Measurements from ENCODE around the gene CHSY1. TPM values are rescaled to one million over a fixed set of nuclear protein-coding genes. Genes with fewer than 3 reads are reported as not detected.
"Not testable (repeated sequence)": the region's sequence is repeated elsewhere in the genome, so short reads cannot be mapped to it uniquely, and the experiment has no call there.

CHSY1 gene
- total RNA-seq, 5 donors from 2014 or later (not counting 1 experiment from before 2014, with no cell fraction given) = 10.8 to 17.7 (median 14.8) TPM

GRCh38 chr15:101128221-101129015 lies 123.4 kb downstream of the CHSY1 start:
- WGBS (ENCODE audit: insufficient coverage) = 94% methylated on average over 16 of the region's 18 CpGs
- Mint-ChIP-seq H3K27ac (peak overlapping the region; percentile 97 to 99), H3K27me3 (no peaks in the 10 kb centered on the region), H3K4me3 (peak overlapping the region in 1 of 3 donors; percentile 80), H3K4me1 (peaks cover 44 to 54% (median 49%) of the 10 kb centered on the region in 3 donors), H3K9me3 (peaks cover 0 to 3% (median 0%) of the 10 kb centered on the region in 3 donors), H3K36me3 (no peaks in the 10 kb centered on the region)
- ATAC-seq (replicated peaks in 1 of 4) (no peak), DNase-seq (no peak)
- no peaks in the 10 kb centered on the region for H3K36me3 ChIP-seq (ENCODE audit: control insufficient read depth in 2 of 2, extremely low read depth in 1 of 2, insufficient read depth in 1 of 2, low read length in 1 of 2)
- peaks cover 12 to 33% of the 10 kb centered on the region in 2 experiments for H3K4me1 ChIP-seq (ENCODE audit: control insufficient read depth in 1 of 2, extremely low read depth in 1 of 2, insufficient read depth in 2 of 2, low read length in 2 of 2)
- H3K4me3 ChIP-seq (ENCODE audit: control insufficient read depth in 1 of 2, extremely low read depth in 1 of 2, low read length in 1 of 2) = no peak overlapping the region
- H3K27ac ChIP-seq (ENCODE audit: low read length) = peak overlapping the region; percentile 82
- no peaks in the 10 kb centered on the region for H3K27me3 ChIP-seq (replicated peaks in 1 of 2; ENCODE audit: control insufficient read depth in 2 of 2, extremely low read depth in 1 of 2, insufficient read depth in 2 of 2, low read length in 1 of 2)
- ChIA-PET POLR2A (interaction anchor here in 1 of 2 donors (0.6 kb wide), 1 partner anchor 8 kb away, joined by 5 read pairs; no protein-coding TSS in a partner anchor), CTCF (no interaction called here)
- no peaks in the 10 kb centered on the region for H3K9me3 ChIP-seq

GRCh38 chr15:101127506-101128076 lies 124.3 kb downstream of the CHSY1 start:
- 0% methylated on average over 5 of the region's 13 CpGs for WGBS (ENCODE audit: insufficient coverage)
- H3K4me3 ChIP-seq (ENCODE audit: control insufficient read depth in 1 of 2, extremely low read depth in 1 of 2, low read length in 1 of 2) = peak overlapping the region in 1 of 2 donors; percentile 13
- H3K9me3 Mint-ChIP-seq = peaks cover 0 to 3% (median 0%) of the 10 kb centered on the region in 3 donors
- ATAC-seq (replicated peaks in 1 of 4) = peak; percentile 46 to 70 (median 64)
- peaks cover 47 to 59% (median 49%) of the 10 kb centered on the region in 3 donors for H3K4me1 Mint-ChIP-seq
- CTCF ChIA-PET = interaction anchor here in 1 of 2 donors (0.7 to 0.8 kb wide), 2 partner anchors 60 to 119 kb away, joined by 3 read pairs; no protein-coding TSS in a partner anchor
- peaks cover 12 to 33% of the 10 kb centered on the region in 2 experiments for H3K4me1 ChIP-seq (ENCODE audit: control insufficient read depth in 1 of 2, extremely low read depth in 1 of 2, insufficient read depth in 2 of 2, low read length in 2 of 2)
- H3K9me3 ChIP-seq = no peaks in the 10 kb centered on the region
- POLR2A ChIA-PET = no interaction called here
- H3K27me3 ChIP-seq (replicated peaks in 1 of 2; ENCODE audit: control insufficient read depth in 2 of 2, extremely low read depth in 1 of 2, insufficient read depth in 2 of 2, low read length in 1 of 2) = no peaks in the 10 kb centered on the region
- H3K27ac Mint-ChIP-seq = peak overlapping the region; percentile 97 to 99
- peak overlapping the region; percentile 82 for H3K27ac ChIP-seq (ENCODE audit: low read length)
- H3K4me3 Mint-ChIP-seq = peak overlapping the region; percentile 41 to 80 (median 56)
- H3K36me3 ChIP-seq (ENCODE audit: control insufficient read depth in 2 of 2, extremely low read depth in 1 of 2, insufficient read depth in 1 of 2, low read length in 1 of 2) = no peaks in the 10 kb centered on the region
- peak in 18 of 35 experiments; percentile 4 to 51 (median 20) for DNase-seq
- no peaks in the 10 kb centered on the region for H3K27me3 Mint-ChIP-seq
- H3K36me3 Mint-ChIP-seq = no peaks in the 10 kb centered on the region

- ChIA-PET CTCF (interaction anchor here in 1 of 2 donors (0.7 to 0.8 kb wide), 2 partner anchors 61 to 118 kb away, joined by 3 read pairs; no protein-coding TSS in a partner anchor), POLR2A (no interaction called here)
- Mint-ChIP-seq H3K36me3 (no peaks in the 10 kb centered on the region), H3K9me3 (peaks cover 0 to 3% (median 0%) of the 10 kb centered on the region in 3 donors), H3K27ac (peak overlapping the region; percentile 97 to 99), H3K27me3 (no peaks in the 10 kb centered on the region), H3K4me1 (peaks cover 52 to 64% (median 54%) of the 10 kb centered on the region in 3 donors), H3K4me3 (peak overlapping the region; percentile 41 to 80 (median 56))
- H3K9me3 ChIP-seq = no peaks in the 10 kb centered on the region
- no peaks in the 10 kb centered on the region for H3K27me3 ChIP-seq (replicated peaks in 1 of 2; ENCODE audit: control insufficient read depth in 2 of 2, extremely low read depth in 1 of 2, insufficient read depth in 2 of 2, low read length in 1 of 2)
- H3K4me1 ChIP-seq (ENCODE audit: control insufficient read depth in 1 of 2, extremely low read depth in 1 of 2, insufficient read depth in 2 of 2, low read length in 2 of 2) = peaks cover 12 to 34% of the 10 kb centered on the region in 2 experiments
- 47% methylated on average over 6 of the region's 11 CpGs for WGBS (ENCODE audit: insufficient coverage)
- peak overlapping the region; percentile 82 for H3K27ac ChIP-seq (ENCODE audit: low read length)
- H3K36me3 ChIP-seq (ENCODE audit: control insufficient read depth in 2 of 2, extremely low read depth in 1 of 2, insufficient read depth in 1 of 2, low read length in 1 of 2) = no peaks in the 10 kb centered on the region
- peak overlapping the region in 1 of 2 donors; percentile 13 for H3K4me3 ChIP-seq (ENCODE audit: control insufficient read depth in 1 of 2, extremely low read depth in 1 of 2, low read length in 1 of 2)
- ATAC-seq (replicated peaks in 1 of 4) (peak; percentile 44 to 69 (median 46)), DNase-seq (peak in 3 of 35 experiments; percentile 11 to 15 (median 13))
Observed at GRCh38 chr15:101126618-101127505, 125.0 kb downstream of the CHSY1 start.

GRCh38 chr15:101125881-101126428 lies 125.9 kb downstream of the CHSY1 start:
- 99% methylated on average over 8 of the region's 13 CpGs for WGBS (ENCODE audit: insufficient coverage)
- peak overlapping the region; percentile 35 to 97 for H3K27ac Mint-ChIP-seq
- ATAC-seq (replicated peaks in 1 of 4); H3K27me3 Mint-ChIP-seq; H3K36me3 Mint-ChIP-seq; H3K27me3 ChIP-seq (replicated peaks in 1 of 2; ENCODE audit: control insufficient read depth in 2 of 2, extremely low read depth in 1 of 2, insufficient read depth in 2 of 2, low read length in 1 of 2); H3K9me3 ChIP-seq; H3K9me3 Mint-ChIP-seq; H3K4me3 ChIP-seq (ENCODE audit: control insufficient read depth in 1 of 2, extremely low read depth in 1 of 2, low read length in 1 of 2); CTCF ChIA-PET; DNase-seq; POLR2A ChIA-PET; H3K36me3 ChIP-seq (ENCODE audit: control insufficient read depth in 2 of 2, extremely low read depth in 1 of 2, insufficient read depth in 1 of 2, low read length in 1 of 2): not testable (repeated sequence)
- peaks cover 54 to 64% (median 56%) of the 10 kb centered on the region in 3 donors for H3K4me1 Mint-ChIP-seq
- H3K4me3 Mint-ChIP-seq = peak overlapping the region in 1 of 3 donors; percentile 80
- H3K4me1 ChIP-seq (ENCODE audit: control insufficient read depth in 1 of 2, extremely low read depth in 1 of 2, insufficient read depth in 2 of 2, low read length in 2 of 2) = peaks cover 12 to 41% of the 10 kb centered on the region in 2 experiments
- H3K27ac ChIP-seq (ENCODE audit: low read length) = peak overlapping the region; percentile 82

Other genes starting within 250 kb of the CHSY1 start
- 10 to 100 TPM; 31.3 to 39.9 (median 38.4) TPM for gene SELENOS, start 25.4 kb upstream of the CHSY1 start, total RNA-seq
- 100 to 1,000 TPM in 2 of 5 donors, 10 to 100 TPM in 3; 77.0 to 199 (median 97.0) TPM for gene SNRPA1, start 43.2 kb upstream of the CHSY1 start, total RNA-seq
- gene PCSK6, start 237.7 kb upstream of the CHSY1 start, total RNA-seq = 1 to 10 TPM in 4 of 5 donors, under 1 TPM in 1; 0.16 to 2.2 (median 1.3) TPM